HEK293 (cell line): Measurements from ENCODE around the gene FAM83E.
A peak's percentile ranks its signal among the peaks of the same experiment; 100 is the strongest.

Experiments used
- CTCF ChIA-PET: fragments of 350-600 bp; formaldehyde crosslinking; extraction: SDS; loops from one replicate; lab custom pipeline; 2021; ENCODE audit warnings: antibody characterized with exemption; lab: Yijun Ruan, JAX
- POLR2A ChIA-PET: fragments of 300-600 bp; formaldehyde crosslinking; extraction: SDS; loops from one replicate; lab custom pipeline; 2020; ENCODE audit warnings: antibody characterized with exemption, inconsistent platforms; lab: Yijun Ruan, JAX
- H3K27ac ChIP-seq: fragments of 200-500 bp; sonication (Bioruptor generic); 2 replicates; pipeline ENCODE4 v1.5.1; 2014; ENCODE audit warnings: low read depth, low read length, control low read depth, inconsistent platforms; ENCODE audit errors: extremely low read depth
- H3K36me3 ChIP-seq, 2 experiments: fragments of 200-500 bp in 1 of 2; sonication (Bioruptor generic) in 1 of 2; 1 replicate in 1 of 2; 2 replicates in 1 of 2; pipeline ENCODE4 v1.5.1; 2014 to 2017; ENCODE audit warnings: inconsistent platforms in 2 of 2, low read length in 2 of 2; ENCODE audit not compliant: control insufficient read depth in 2 of 2, insufficient read depth in 1 of 2
- H3K4me1 ChIP-seq: fragments of 200-500 bp; sonication (Bioruptor generic); 2 replicates; pipeline ENCODE4 v1.5.1; 2014; ENCODE audit warnings: mild to moderate bottlenecking, low read length, inconsistent platforms; ENCODE audit not compliant: control insufficient read depth, insufficient read depth
- H3K4me3 ChIP-seq: 2 replicates; pipeline ENCODE4 v1.5.1; 2011; ENCODE audit warnings: low read depth, mild to moderate bottlenecking, control low read depth, low read length, moderate library complexity
- H3K9me3 ChIP-seq: fragments of 200-500 bp; sonication (Bioruptor generic); 2 replicates; pipeline ENCODE4 v1.5.1; 2014; ENCODE audit warnings: low read depth, low read length, inconsistent platforms; ENCODE audit not compliant: control insufficient read depth, insufficient read depth
- BCL11A ChIP-seq: fragments of 450-650 bp; formaldehyde crosslinking; IDR thresholded peaks from 2 replicates; pipeline ENCODE4 v1.5.1; 2016; ENCODE audit warnings: low read depth, missing biosample characterization, missing genetic modification characterization
- GLI4 ChIP-seq: fragments of 450-650 bp; formaldehyde crosslinking; IDR thresholded peaks from 2 replicates; pipeline ENCODE4 v1.5.1; 2016; ENCODE audit warnings: missing biosample characterization, missing genetic modification characterization
- GLIS2 ChIP-seq: fragments of 450-650 bp; formaldehyde crosslinking; IDR thresholded peaks from 2 replicates; pipeline ENCODE4 v1.5.1; 2016; ENCODE audit warnings: missing biosample characterization, missing genetic modification characterization
- KLF10 ChIP-seq: fragments of 450-650 bp; IDR thresholded peaks from 2 replicates; pipeline ENCODE4 v1.5.1; 2018; ENCODE audit warnings: missing biosample characterization, mild to moderate bottlenecking, missing genetic modification characterization
- KLF16 ChIP-seq: fragments of 450-650 bp; formaldehyde crosslinking; IDR thresholded peaks from 2 replicates; pipeline ENCODE4 v1.5.1; 2017; ENCODE audit warnings: missing biosample characterization, missing genetic modification characterization
- OSR2 ChIP-seq: fragments of 450-650 bp; formaldehyde crosslinking; IDR thresholded peaks from 2 replicates; pipeline ENCODE4 v1.5.1; 2016; ENCODE audit warnings: missing biosample characterization, missing genetic modification characterization
- SP3 ChIP-seq: fragments of 450-650 bp; formaldehyde crosslinking; IDR thresholded peaks from 2 replicates; pipeline ENCODE4 v1.5.1; 2016; ENCODE audit warnings: missing biosample characterization, missing genetic modification characterization
- ZNF132 ChIP-seq: fragments of 450-650 bp; formaldehyde crosslinking; IDR thresholded peaks from 2 replicates; pipeline ENCODE4 v1.5.1; 2017; ENCODE audit warnings: missing biosample characterization, missing genetic modification characterization, borderline replicate concordance
- ZNF138 ChIP-seq: fragments of 450-650 bp; formaldehyde crosslinking; IDR thresholded peaks from 2 replicates; pipeline ENCODE4 v1.5.1; 2016; ENCODE audit warnings: missing biosample characterization, missing genetic modification characterization, borderline replicate concordance
- ZNF311 ChIP-seq: fragments of 450-650 bp; formaldehyde crosslinking; IDR thresholded peaks from 2 replicates; pipeline ENCODE4 v1.5.1; 2017; ENCODE audit warnings: missing biosample characterization, missing genetic modification characterization, borderline replicate concordance
- ZNF391 ChIP-seq: fragments of 450-650 bp; formaldehyde crosslinking; IDR thresholded peaks from 2 replicates; pipeline ENCODE4 v1.5.1; 2016; ENCODE audit warnings: low read depth, missing biosample characterization, missing genetic modification characterization, borderline replicate concordance
- ZNF433 ChIP-seq: fragments of 450-650 bp; formaldehyde crosslinking; IDR thresholded peaks from 2 replicates; pipeline ENCODE4 v1.5.1; 2016; ENCODE audit warnings: missing biosample characterization, missing genetic modification characterization, low read depth
- ZNF549 ChIP-seq: fragments of 450-650 bp; IDR thresholded peaks from 2 replicates; pipeline ENCODE4 v1.5.1; 2018; ENCODE audit warnings: missing biosample characterization, missing genetic modification characterization, mild to moderate bottlenecking, inconsistent platforms, moderate library complexity
- ZNF629 ChIP-seq: fragments of 450-650 bp; formaldehyde crosslinking; IDR thresholded peaks from 2 replicates; pipeline ENCODE4 v1.5.1; 2017; ENCODE audit warnings: missing biosample characterization, missing genetic modification characterization
- ZNF76 ChIP-seq: fragments of 450-650 bp; formaldehyde crosslinking; IDR thresholded peaks from 2 replicates; pipeline ENCODE4; 2016; ENCODE audit warnings: low read depth, missing biosample characterization, missing genetic modification characterization, borderline replicate concordance
- TF ChIP-seq, protein P1 (sequence below): fragments of 450-650 bp; formaldehyde crosslinking; conservative IDR thresholded peaks from 2 replicates; pipeline ENCODE4 v1.5.1; 2016; ENCODE audit warnings: low read depth, missing biosample characterization, missing genetic modification characterization
- TF ChIP-seq, protein P2 (sequence below): fragments of 450-650 bp; formaldehyde crosslinking; IDR thresholded peaks from 2 replicates; pipeline ENCODE4 v1.5.1; 2016; ENCODE audit warnings: missing biosample characterization, missing genetic modification characterization
- TF ChIP-seq, protein P3 (sequence below): fragments of 450-650 bp; formaldehyde crosslinking; IDR thresholded peaks from 2 replicates; pipeline ENCODE4 v1.5.1; 2016; ENCODE audit warnings: missing biosample characterization, missing genetic modification characterization
- TF ChIP-seq, protein P4 (sequence below): fragments of 450-650 bp; formaldehyde crosslinking; IDR thresholded peaks from 2 replicates; pipeline ENCODE4 v1.5.0; 2017; ENCODE audit warnings: missing biosample characterization, missing genetic modification characterization, borderline replicate concordance
- TF ChIP-seq, protein P5 (sequence below): fragments of 450-650 bp; formaldehyde crosslinking; IDR thresholded peaks from 2 replicates; pipeline ENCODE4; 2016; ENCODE audit warnings: missing biosample characterization, missing genetic modification characterization
- TF ChIP-seq, protein P6 (sequence below): fragments of 450-650 bp; formaldehyde crosslinking; IDR thresholded peaks from 2 replicates; pipeline ENCODE4 v1.5.1; 2016; ENCODE audit warnings: missing biosample characterization, missing genetic modification characterization
- TF ChIP-seq, protein P7 (sequence below): fragments of 450-650 bp; formaldehyde crosslinking; IDR thresholded peaks from 2 replicates; pipeline ENCODE4 v1.5.1; 2017; ENCODE audit warnings: missing biosample characterization, missing genetic modification characterization

Gene FAM83E

DNA sequence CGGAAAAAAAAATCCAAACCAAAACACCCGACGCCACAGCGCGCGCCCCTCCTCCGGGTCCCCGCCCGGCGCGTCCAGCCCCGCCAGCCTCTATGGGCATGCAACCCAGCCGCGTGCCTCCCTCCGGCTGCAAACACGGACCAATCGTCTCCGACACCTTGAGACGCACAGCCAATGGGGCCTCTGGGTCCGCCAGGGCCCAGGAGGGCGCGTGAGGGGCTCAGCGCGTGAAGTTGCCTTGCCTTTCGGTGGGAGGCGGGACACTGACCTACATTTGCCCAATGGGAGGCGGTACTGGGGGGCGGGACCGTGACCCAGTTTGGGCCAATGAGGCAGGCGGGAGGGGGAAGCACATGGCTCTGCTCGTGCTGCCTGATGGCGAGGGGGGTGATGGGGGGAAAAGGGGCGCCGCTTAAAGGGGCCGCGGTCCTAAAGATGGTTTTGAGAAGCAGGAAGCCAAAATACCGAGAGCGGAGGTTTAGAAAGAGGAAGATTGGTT is 22.6 kb upstream of the FAM83E start (continued):
- TF ChIP-seq, protein P1, sequence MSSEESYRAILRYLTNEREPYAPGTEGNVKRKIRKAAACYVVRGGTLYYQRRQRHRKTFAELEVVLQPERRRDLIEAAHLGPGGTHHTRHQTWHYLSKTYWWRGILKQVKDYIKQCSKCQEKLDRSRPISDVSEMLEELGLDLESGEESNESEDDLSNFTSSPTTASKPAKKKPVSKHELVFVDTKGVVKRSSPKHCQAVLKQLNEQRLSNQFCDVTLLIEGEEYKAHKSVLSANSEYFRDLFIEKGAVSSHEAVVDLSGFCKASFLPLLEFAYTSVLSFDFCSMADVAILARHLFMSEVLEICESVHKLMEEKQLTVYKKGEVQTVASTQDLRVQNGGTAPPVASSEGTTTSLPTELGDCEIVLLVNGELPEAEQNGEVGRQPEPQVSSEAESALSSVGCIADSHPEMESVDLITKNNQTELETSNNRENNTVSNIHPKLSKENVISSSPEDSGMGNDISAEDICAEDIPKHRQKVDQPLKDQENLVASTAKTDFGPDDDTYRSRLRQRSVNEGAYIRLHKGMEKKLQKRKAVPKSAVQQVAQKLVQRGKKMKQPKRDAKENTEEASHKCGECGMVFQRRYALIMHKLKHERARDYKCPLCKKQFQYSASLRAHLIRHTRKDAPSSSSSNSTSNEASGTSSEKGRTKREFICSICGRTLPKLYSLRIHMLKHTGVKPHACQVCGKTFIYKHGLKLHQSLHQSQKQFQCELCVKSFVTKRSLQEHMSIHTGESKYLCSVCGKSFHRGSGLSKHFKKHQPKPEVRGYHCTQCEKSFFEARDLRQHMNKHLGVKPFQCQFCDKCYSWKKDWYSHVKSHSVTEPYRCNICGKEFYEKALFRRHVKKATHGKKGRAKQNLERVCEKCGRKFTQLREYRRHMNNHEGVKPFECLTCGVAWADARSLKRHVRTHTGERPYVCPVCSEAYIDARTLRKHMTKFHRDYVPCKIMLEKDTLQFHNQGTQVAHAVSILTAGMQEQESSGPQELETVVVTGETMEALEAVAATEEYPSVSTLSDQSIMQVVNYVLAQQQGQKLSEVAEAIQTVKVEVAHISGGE (tag by site-specific recombination): no peak
- TF ChIP-seq OSR2 (tag by site-specific recombination): no peak
- TF ChIP-seq SP3 (tag by site-specific recombination): peak; percentile 96
- peak; percentile 100 for TF ChIP-seq GLIS2 (tag by site-specific recombination)
- peak; percentile 97 for TF ChIP-seq KLF10 (tag by site-specific recombination)
- 0 out of 2 replicates have a peak, but pooled peaks have one; percentile 12 for TF ChIP-seq BCL11A
- TF ChIP-seq GLI4 (tag by site-specific recombination): no peak
- peak; percentile 80 for TF ChIP-seq ZNF76 (tag by site-specific recombination)

DNA sequence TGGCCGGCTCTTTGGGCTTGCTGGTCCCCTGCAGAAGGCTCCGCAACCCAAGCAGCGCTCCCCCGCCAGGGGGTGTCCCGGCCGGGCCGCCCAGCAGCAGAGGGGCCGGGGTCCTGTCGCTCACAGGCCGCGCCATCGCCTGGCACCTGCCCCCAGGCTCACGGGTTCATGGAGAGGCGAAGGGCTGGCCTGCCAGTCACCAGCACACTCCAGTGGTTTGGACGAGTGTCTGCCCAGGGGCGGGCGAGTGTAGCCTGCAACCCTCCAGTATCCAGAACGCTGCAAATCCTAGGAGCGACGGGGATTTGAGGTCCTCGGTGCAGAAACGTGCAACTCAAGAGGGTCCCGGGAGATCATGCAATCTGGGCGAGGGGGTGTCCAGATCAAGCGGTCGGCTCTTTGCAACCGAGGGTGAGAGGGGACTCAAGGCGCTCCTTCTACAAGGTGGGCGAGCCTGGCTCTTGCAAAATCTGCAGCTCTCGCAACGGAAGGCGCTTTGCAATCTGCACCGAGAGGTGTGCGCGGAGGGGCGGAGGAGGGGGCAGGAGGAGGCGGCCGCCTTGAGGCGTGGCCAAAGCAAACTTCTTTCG is 22.1 kb upstream of the FAM83E start, which contains the start of gene DBP:
Gene DBP (minus strand): TSS at position 521 of the 590 bp plus-strand sequence. CDS start 385 bp downstream, at position 136.
- H3K4me3 ChIP-seq: peak within 1 kb of the TSS; percentile 42
- ChIA-PET CTCF (interaction anchor here (0.9 to 1.1 kb wide), 2 partner anchors 9 to 48 kb away, joined by 4 read pairs; partner anchors contain the start of gene CA11), POLR2A (interaction anchor here (1.0 to 2.7 kb wide), 3 partner anchors 9 to 18 kb away, joined by 3 to 22 read pairs (median 6); partner anchors contain the start of genes CA11, RPL18 and SPHK2)
- TF ChIP-seq ZNF629 (tag by site-specific recombination) (no peak), KLF16 (no peak), ZNF132 (tag by site-specific recombination) (no peak), ZNF311 (no peak), ZNF391 (tag by site-specific recombination) (no peak), ZNF549 (no peak), ZNF138 (tag by site-specific recombination) (no peak), ZNF433 (tag by site-specific recombination) (no peak)
- TF ChIP-seq, protein P2, sequence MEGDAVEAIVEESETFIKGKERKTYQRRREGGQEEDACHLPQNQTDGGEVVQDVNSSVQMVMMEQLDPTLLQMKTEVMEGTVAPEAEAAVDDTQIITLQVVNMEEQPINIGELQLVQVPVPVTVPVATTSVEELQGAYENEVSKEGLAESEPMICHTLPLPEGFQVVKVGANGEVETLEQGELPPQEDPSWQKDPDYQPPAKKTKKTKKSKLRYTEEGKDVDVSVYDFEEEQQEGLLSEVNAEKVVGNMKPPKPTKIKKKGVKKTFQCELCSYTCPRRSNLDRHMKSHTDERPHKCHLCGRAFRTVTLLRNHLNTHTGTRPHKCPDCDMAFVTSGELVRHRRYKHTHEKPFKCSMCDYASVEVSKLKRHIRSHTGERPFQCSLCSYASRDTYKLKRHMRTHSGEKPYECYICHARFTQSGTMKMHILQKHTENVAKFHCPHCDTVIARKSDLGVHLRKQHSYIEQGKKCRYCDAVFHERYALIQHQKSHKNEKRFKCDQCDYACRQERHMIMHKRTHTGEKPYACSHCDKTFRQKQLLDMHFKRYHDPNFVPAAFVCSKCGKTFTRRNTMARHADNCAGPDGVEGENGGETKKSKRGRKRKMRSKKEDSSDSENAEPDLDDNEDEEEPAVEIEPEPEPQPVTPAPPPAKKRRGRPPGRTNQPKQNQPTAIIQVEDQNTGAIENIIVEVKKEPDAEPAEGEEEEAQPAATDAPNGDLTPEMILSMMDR (tag by site-specific recombination): peak; percentile 50
- TF ChIP-seq, protein P3, sequence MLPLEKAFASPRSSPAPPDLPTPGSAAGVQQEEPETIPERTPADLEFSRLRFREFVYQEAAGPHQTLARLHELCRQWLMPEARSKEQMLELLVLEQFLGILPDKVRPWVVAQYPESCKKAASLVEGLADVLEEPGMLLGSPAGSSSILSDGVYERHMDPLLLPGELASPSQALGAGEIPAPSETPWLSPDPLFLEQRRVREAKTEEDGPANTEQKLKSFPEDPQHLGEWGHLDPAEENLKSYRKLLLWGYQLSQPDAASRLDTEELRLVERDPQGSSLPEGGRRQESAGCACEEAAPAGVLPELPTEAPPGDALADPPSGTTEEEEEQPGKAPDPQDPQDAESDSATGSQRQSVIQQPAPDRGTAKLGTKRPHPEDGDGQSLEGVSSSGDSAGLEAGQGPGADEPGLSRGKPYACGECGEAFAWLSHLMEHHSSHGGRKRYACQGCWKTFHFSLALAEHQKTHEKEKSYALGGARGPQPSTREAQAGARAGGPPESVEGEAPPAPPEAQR (tag by site-specific recombination): no peak
- TF ChIP-seq, protein P4, sequence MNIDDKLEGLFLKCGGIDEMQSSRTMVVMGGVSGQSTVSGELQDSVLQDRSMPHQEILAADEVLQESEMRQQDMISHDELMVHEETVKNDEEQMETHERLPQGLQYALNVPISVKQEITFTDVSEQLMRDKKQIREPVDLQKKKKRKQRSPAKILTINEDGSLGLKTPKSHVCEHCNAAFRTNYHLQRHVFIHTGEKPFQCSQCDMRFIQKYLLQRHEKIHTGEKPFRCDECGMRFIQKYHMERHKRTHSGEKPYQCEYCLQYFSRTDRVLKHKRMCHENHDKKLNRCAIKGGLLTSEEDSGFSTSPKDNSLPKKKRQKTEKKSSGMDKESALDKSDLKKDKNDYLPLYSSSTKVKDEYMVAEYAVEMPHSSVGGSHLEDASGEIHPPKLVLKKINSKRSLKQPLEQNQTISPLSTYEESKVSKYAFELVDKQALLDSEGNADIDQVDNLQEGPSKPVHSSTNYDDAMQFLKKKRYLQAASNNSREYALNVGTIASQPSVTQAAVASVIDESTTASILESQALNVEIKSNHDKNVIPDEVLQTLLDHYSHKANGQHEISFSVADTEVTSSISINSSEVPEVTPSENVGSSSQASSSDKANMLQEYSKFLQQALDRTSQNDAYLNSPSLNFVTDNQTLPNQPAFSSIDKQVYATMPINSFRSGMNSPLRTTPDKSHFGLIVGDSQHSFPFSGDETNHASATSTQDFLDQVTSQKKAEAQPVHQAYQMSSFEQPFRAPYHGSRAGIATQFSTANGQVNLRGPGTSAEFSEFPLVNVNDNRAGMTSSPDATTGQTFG (tag by site-specific recombination): no peak
- TF ChIP-seq, protein P5, sequence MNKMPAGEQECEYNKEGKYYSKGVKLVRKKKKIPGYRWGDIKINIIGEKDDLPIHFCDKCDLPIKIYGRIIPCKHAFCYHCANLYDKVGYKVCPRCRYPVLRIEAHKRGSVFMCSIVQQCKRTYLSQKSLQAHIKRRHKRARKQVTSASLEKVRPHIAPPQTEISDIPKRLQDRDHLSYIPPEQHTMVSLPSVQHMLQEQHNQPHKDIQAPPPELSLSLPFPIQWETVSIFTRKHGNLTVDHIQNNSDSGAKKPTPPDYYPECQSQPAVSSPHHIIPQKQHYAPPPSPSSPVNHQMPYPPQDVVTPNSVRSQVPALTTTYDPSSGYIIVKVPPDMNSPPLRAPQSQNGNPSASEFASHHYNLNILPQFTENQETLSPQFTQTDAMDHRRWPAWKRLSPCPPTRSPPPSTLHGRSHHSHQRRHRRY (tag by site-specific recombination): no peak
- TF ChIP-seq, protein P6, sequence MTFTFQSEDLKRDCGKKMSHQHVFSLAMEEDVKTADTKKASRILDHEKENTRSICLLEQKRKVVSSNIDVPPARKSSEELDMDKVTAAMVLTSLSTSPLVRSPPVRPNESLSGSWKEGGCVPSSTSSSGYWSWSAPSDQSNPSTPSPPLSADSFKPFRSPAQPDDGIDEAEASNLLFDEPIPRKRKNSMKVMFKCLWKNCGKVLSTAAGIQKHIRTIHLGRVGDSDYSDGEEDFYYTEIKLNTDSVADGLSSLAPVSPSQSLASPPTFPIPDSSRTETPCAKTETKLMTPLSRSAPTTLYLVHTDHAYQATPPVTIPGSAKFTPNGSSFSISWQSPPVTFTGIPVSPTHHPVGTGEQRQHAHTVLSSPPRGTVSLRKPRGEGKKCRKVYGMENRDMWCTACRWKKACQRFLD (tag by site-specific recombination): no peak
- TF ChIP-seq, protein P7, sequence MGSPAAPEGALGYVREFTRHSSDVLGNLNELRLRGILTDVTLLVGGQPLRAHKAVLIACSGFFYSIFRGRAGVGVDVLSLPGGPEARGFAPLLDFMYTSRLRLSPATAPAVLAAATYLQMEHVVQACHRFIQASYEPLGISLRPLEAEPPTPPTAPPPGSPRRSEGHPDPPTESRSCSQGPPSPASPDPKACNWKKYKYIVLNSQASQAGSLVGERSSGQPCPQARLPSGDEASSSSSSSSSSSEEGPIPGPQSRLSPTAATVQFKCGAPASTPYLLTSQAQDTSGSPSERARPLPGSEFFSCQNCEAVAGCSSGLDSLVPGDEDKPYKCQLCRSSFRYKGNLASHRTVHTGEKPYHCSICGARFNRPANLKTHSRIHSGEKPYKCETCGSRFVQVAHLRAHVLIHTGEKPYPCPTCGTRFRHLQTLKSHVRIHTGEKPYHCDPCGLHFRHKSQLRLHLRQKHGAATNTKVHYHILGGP (tag by site-specific recombination): 0 out of 2 replicates have a peak, but pooled peaks have one; percentile 29

More for the DNA sequence above, 22.1 kb upstream of the FAM83E start, which contains the start of gene DBP:
- H3K27ac ChIP-seq: peak within 1 kb of the TSS; percentile 85
- H3K9me3 ChIP-seq: no peaks in the 10 kb centered on the region
- H3K4me1 ChIP-seq: peaks cover 23% of the 10 kb centered on the region
- peaks cover 5 to 10% of the 10 kb centered on the region in 2 experiments; a peak in 2 of 3 replicates for H3K36me3 ChIP-seq
